CD4-positive, alpha-beta T cell treated with Interferon alpha-2 for 1 hour (primary cell): ENCODE measurements around the gene LSM3.

Source experiments
- DNase-seq, 2 donors: peaks; one replicate each; pipeline ENCODE4 v3.0.0-alpha.2; 2020 to 2022

The LSM3 gene

GRCh38 chr3:14158370-14158769, 20.2 kb upstream of the LSM3 start:
- DNase-seq, result no peak

- no peak for DNase-seq
These were observed 19.2 kb upstream of the LSM3 start for GRCh38 chr3:14159426-14159825.

- DNase-seq, result no peak
These were observed 17.3 kb upstream of the LSM3 start for GRCh38 chr3:14161282-14161681.

GRCh38 chr3:14162178-14162577, 16.4 kb upstream of the LSM3 start:
- no peak for DNase-seq

- no peak for DNase-seq
These were observed 11.6 kb upstream of the LSM3 start for GRCh38 chr3:14166877-14167603.

- no peak for DNase-seq
These were observed 9.2 kb upstream of the LSM3 start for GRCh38 chr3:14169435-14169834.

GRCh38 chr3:14169871-14170270, 8.7 kb upstream of the LSM3 start:
- DNase-seq, result no peak

- DNase-seq, result no peak
These were observed 8.0 kb upstream of the LSM3 start for GRCh38 chr3:14170531-14171159.

- no peak for DNase-seq
These were observed 6.1 kb upstream of the LSM3 start for GRCh38 chr3:14172496-14172895.

- no peak for DNase-seq
These were observed 4.1 kb upstream of the LSM3 start for GRCh38 chr3:14174483-14174882.

- peak; percentile 63 to 85 for DNase-seq
These were observed 3.1 kb upstream of the LSM3 start for GRCh38 chr3:14175383-14176037.

GRCh38 chr3:14177580-14178246, 904 bp upstream of the LSM3 start:
- DNase-seq, result no peak

GRCh38 chr3:14179114-14179465, 473 bp downstream of the LSM3 start:
- DNase-seq, result peak in 1 of 2 donors; percentile 20

- DNase-seq, result no peak
These were observed 1.2 kb downstream of the LSM3 start for GRCh38 chr3:14179795-14180194.

GRCh38 chr3:14181253-14181652, 2.6 kb downstream of the LSM3 start:
- no peak for DNase-seq

GRCh38 chr3:14183015-14183577, 4.5 kb downstream of the LSM3 start:
- DNase-seq, result no peak

GRCh38 chr3:14186854-14187458, 8.3 kb downstream of the LSM3 start:
- DNase-seq, result no peak

- no peak for DNase-seq
These were observed 9.6 kb downstream of the LSM3 start for GRCh38 chr3:14188041-14188754.

- no peak for DNase-seq
These were observed 16.2 kb downstream of the LSM3 start for GRCh38 chr3:14194865-14195264.

GRCh38 chr3:14199641-14200040, 21.0 kb downstream of the LSM3 start:
- DNase-seq, result no peak

- no peak for DNase-seq
These were observed 21.7 kb downstream of the LSM3 start for GRCh38 chr3:14200276-14200675.

- no peak for DNase-seq
These were observed 22.2 kb downstream of the LSM3 start for GRCh38 chr3:14200841-14201240.
